Stimulated activated naive CD4-positive, alpha-beta T cell treated with Interleukin-2 at 50 U/mL for 16 hours (primary cell): ENCODE results near the gene TOLLIP.

Source experiments
- DNase-seq: peaks from one replicate; lab custom pipeline; 2025; lab: John Stamatoyannopoulos, UW

The TOLLIP gene

GRCh38 chr11:1310772-1311468, 1.5 kb upstream of the TOLLIP start:
- DNase-seq, result peak; percentile 23

- DNase-seq, result no peak
These were observed 871 bp upstream of the TOLLIP start for GRCh38 chr11:1310318-1310687.

GRCh38 chr11:1308743-1309497, 512 bp downstream of the TOLLIP start:
- no peak for DNase-seq

DNA sequence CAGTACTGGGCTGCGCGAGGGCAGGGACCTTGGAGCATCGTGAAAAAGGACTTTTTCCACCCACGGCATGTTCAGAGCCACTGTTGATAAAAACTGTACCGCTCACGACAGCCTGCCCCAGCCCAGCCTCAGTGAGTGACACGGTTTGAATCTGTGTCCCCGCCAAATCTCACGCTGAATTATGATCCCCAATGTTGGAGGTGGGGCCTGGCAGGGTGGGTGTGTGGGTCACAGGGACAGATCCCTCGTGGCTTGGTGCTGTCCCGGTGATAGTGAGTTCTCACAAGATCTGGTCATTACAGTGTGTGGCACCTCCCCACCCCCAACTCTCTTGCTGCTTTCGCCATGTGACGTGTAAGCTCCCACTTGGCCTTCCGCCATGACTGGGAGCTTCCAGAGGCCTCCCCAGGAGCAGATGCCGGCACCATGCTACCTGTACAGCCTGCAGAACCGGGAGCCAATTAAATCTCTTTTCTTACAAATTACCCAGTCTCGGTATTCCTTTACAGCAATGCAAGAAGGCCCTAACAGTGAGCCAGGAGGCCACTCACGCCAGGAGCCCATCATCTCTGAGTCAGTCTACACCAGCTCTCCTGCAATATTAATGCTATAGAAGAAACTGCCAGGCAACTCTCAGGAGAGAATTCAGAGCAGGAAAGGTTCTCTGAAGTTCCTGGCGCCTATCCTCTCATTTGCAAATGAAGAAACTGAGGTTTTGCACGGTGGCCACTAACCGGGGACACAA, 1.3 kb downstream of the TOLLIP start:
- DNase-seq, result no peak

- DNase-seq, result no peak
These were observed 2.1 kb downstream of the TOLLIP start for GRCh38 chr11:1307163-1307870.

- DNase-seq, result no peak
These were observed 3.0 kb downstream of the TOLLIP start for GRCh38 chr11:1306186-1307162.

- DNase-seq, result no peak
These were observed 3.9 kb downstream of the TOLLIP start for GRCh38 chr11:1305501-1306056.

DNA sequence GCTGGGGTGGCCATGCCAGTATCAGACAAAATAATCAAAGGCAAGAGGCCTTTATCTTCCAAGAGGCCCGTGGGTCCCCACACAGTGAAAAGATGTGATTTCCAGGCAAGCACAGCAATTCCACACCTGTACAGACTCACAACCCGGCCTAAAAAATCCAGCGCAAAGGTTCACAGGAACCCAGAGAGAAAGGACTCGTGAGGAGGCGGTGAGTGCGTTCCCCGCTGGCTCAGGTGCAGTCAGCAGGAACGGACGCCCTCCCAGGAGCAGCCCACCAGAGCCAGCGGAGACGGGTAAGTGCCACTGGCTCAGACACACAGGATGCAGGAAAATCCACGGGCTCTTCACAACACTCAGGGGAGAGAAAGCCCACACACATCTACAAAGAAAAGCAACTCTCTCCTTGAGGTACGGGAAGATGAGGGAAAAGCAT, 4.4 kb downstream of the TOLLIP start:
- no peak for DNase-seq

DNA sequence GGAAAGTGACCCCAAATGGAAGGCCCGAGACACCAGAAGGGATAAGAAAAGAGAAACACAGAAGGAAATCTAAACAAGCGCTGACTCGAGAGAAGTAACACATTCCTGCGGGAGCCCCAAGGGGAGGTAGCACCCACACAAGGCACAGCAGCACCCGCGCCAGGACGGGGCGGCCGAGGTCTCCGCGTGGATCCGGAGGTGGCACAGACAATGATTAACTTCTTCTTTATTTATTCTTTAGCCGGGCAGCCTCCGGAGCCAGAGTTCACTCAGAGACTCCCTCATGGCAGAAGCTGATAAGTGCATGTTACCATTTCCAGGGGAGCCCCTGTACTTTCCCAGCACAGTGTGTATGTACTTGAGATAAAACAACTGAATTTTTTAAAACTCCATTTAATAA, 5.1 kb downstream of the TOLLIP start:
- DNase-seq, result no peak

GRCh38 chr11:1303973-1304372, 5.5 kb downstream of the TOLLIP start:
- DNase-seq, result no peak

DNA sequence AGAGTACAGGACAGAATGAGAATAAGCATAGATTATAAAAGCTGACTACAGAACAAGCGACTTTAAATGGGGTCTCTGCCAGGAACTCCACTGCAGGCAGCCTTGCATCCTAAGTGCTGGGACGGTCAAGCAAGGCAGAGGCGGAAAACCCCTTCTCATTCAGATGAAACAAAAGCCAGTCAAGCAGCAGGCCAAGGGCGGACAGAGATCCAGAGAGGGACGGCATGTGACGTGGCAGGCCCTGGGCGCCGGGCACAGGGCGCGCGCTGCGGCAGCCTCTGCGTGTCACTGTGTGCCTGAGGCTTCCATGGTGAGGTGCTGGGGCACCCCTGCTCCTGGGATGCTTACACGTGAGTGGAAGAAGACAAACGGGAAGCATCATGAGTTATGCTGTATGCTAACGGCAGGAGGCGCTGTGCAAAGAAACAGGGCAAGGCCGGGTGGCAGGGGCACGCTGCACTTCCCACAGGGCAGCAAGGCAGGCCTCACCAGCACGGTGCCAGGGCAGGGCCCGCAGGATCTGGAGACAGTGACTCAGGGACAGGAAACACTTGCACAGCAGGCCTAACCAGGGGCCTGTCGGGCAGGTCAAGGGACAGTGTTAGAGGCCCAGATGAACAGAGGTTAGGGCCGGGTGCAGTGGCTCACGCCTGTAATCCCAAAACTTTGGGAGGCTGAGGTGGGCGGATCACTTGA, 6.2 kb downstream of the TOLLIP start:
- no peak for DNase-seq

DNA sequence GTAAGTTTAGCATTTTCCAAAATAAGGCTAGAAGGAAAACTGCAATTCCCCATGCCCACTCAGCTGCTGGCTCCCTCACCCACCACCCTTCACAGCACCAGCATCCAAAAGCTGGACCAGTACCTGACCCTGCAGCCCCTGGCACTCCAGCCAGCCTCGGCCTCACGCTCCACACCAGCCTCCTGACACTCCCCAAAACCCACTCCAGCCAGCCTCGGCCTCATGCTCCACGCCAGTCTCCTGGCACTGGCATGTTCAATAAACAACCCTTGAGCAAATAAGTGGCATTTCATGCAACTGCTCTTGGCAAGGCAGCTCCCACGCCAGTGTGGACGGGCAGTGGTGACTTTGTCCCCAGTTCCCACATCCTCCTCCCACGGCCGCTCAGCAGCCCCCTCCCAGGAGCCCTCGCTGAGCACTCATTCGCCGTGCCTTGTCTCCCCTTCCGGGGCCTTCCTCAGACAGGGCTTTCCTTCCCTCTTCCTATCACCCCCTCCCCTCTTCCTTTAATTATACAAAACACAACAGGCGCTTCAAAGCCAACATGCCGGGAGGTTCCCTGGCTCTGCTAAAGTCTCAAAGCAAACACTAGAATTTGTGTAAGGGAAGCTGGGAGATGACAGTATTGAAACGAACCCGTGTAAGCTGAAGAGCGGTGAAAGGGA, 6.8 kb downstream of the TOLLIP start:
- DNase-seq, result no peak

- DNase-seq, result no peak
These were observed 7.4 kb downstream of the TOLLIP start for GRCh38 chr11:1302041-1302460.

GRCh38 chr11:1301220-1302000, 8.0 kb downstream of the TOLLIP start:
- DNase-seq, result no peak

DNA sequence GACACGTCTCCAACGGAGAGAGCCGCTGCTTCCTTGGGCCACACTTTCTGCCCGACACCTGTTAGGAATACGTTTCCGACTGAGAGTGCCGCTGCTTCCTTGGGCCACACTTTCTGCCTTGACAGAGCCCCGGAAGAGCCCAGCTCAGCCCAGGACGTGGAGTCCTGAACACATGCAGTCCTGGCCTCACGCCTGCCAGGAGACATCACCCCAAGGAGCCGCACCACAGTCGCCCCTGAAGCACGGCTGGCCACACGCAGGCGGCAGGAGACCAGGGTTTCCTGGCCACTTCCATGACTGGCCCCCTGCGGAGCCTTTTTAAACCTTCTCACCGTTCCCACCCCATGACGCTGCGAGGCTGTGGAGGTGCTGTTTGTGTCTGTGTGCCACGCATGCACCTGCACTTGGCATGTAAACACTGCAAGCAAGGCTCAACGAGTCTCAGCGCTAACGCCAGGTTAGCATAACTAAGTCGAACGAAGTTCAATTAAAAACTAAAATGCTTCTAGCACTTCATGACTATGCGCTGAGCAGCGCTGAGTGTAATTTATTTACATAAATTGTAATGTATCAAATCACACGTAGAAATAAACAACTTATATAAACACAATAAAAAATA, 8.8 kb downstream of the TOLLIP start:
- DNase-seq, result no peak

DNA sequence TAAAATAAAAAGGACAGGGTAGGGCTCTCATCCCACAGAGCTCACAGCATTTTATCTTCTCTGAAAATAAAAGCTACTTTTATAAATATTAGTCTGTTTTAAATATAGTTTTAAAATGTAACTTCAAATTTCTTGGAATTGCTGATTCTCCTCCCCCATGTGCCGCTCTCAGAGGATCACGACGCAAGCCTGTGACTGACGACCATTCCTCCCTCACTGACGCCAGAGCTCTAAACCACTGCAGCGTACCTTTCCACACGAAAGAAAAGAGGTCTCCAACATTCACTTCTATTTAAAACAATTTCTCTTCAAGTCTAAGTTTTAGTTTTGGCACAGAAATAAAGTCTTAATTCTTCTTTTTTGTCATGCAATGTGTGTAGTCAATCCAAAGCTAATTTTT, 9.3 kb downstream of the TOLLIP start:
- DNase-seq, result no peak

- DNase-seq, result no peak
These were observed 9.8 kb downstream of the TOLLIP start for GRCh38 chr11:1299621-1300020.
